ENCODE results near the gene ABCB6.
"Not testable (repeated sequence)": the region's sequence is repeated elsewhere in the genome, so short reads cannot be mapped to it uniquely, and the experiment has no call there.

Gene ABCB6

DNA sequence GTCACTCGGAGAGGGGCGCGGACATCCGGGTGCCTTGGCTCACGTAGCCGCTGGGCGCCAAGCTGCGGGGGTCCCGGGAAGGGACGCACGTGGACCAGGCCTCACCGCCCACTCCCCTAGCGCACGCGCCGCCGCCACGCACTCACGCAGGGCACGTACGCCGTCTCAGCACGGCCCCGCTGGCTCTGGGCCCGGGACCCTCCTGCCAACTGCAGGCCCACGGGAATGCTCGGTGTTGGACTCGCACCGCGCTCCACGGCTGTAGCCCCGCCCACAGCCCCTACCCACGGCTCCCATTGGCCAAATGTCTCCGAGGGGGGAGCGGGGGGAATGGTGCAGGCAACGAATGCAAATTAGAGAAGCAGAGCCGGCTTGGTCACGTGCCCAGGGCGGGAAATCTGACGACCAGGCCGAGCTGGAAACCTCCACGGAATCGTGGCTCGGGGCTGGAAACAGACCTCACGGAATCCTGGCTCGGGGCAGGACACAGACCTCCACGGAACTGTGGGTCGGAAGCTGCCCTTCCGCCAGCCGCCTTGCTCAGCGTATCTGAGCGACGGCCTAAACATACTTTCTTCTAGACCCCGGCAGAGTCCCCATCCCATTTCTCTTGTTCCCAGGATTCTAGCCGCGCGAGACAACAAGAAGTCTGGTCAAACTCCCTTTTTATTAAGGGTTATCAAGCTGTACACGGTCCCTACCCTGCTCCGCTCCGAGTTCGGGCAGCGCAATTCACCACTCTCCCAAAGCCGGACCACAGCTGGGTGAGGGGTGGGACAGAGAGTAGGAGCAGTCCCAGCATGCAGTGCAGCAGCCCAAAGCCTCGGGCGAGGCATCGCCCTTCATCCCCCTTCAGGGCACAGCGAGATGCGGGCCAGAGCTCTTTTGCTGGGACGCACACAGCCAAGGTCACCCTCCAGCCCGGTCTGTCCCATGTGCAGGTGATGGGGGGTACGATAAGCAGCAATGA is at the start of gene ABCB6:
Gene ABCB6 (minus strand): TSS at position 227 of the 970 bp plus-strand sequence. CDS start 285 bp downstream, outside the sequence.
- peak; percentile 23 for DNase-seq

DNA sequence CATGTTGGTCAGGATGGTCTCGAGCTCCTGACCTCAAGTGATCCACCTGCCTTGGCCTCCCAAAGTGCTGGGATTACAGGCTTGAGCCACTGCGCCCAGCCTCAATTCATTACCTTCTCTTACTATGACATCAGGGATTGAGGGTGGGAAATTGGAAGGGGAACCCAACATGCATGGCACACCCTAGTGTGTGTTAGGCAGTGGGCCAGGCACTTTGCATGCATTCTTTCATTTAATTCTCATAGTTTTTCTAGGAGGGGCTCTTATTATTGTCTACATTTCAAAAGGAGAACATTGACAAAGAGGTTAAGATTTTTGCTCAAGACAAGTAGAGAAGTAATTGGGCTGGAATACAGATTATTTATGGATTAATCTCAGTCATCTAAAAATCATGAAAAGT is 49.5 kb upstream of the ABCB6 start:
- no peak for DNase-seq

DNA sequence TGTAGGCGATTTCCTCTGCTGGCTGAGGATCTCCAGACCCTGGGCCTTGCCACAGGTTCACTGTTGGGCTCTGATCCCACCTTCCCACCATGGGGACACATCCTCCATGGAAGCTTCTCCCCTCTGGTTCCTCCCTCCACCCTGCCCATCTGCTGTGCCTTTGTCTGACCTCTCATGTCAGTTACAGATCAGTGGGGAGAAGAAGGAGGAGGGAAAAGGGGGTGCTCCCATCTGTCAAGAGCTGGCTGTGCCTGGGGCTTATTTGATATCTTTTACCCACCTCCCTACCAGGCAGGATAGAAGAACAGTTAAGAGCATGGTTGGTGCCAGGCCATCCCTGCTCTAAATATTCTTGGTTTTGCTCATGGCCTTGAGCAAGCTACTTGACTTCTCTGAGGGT is 48.1 kb upstream of the ABCB6 start:
- no peak for DNase-seq

DNA sequence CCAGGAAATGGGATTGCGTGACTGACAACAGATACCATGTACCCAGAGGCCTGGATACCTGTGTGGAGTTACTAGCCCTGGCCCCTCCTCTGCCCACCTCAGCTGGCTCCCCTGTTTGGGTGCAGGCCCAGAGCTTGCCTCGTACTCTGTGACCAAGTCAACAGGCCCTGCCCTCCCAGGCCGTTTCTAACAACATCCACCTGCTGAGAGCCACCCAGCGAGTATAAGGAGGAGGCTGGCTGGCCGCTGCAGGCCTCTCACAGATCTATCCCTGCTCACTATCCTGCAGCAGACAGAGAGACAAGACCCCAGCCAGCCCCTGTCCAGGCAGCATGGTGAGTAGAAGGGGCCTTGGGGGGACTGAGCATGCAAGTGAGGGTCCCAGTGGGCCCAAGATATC is 47.5 kb upstream of the ABCB6 start:
- no peak for DNase-seq

DNA sequence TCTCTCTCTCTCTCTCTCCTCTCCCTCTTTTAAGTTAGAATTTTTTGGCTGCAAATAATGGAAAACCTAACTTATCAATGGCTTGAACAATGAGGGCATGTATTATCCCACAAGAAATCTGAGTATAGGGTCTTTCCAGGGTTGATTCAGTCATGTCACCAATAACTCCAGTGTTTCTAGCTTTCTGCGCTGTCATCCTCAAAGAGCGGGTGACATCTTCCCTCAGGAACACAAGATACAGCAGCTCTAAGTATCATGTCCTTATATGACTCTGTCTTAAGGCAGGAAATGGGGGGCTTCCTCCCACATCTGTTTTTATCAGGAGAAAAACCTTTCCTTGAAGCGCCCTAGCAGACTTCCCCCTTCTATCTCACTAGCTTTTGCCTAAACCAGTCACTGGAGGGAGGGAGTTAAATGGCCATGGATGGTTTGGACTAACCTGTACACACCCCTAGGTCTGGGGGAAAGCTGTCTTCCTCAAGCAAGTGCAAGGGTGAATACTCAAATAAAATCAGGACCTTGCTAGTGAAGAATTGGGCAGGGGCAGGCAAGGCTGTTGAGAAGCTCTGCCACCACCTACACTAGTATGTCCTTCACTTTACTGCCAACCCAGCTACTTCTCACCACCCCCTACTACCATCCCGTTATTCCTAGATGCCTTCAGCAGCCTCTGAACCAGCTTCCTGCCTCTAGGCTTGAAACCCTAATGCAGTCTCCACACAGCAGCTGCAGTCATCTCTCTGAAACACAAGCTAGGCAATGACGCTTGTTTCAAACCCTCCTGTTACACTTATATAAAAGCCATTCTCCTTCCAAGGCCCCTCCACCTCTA is 42.5 kb upstream of the ABCB6 start:
- peak; percentile 36 for DNase-seq

DNA sequence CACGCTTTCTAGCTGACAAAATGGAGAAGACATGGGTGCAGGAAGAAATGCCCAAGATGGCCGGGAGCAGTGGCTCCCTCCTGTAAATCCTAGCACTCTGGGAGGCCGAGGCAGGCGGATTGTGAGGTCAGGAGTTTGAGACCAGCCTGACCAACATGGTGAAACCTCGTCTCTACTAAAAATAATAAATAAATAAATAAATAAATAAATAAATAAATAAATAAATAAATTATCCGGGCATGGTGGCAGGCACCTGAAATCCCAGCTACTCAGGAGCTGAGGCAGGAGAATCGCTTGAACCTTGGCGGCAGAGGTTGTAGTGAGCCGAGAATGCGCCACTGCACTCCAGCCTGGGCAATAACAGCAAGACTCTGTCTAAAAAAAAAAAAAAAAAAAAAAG is 40.2 kb upstream of the ABCB6 start:
- DNase-seq, result not testable (repeated sequence)

DNA sequence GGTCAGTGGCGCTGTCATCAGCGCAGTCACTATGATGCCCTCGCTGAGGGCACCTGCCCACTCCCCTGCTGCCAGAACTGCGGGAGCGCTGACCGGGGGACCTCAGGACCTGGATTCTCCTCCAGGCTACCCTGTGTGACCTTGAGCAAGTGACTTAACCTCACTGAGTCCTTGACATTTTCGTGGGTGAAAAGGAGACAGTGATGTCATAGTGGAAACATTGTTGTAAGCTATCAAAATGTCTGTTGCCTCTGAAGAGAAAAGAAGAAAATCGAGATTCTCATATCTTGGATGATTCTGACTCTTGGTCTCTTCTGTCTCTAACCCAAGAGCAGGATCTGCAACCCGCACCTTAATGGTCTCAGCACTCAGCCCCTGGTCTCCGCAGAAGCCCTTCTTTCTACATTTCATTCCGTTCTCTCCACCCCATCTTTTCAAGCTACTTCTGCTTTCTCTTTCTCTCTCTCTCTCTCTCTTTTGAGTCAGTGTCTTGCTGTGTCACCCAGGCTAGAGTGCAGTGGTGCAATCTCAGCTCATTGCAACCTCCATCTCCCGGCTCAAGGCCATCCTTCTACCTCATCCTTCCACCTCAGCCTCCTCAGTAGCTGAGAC is 35.9 kb upstream of the ABCB6 start:
- DNase-seq, result peak; percentile 68

DNA sequence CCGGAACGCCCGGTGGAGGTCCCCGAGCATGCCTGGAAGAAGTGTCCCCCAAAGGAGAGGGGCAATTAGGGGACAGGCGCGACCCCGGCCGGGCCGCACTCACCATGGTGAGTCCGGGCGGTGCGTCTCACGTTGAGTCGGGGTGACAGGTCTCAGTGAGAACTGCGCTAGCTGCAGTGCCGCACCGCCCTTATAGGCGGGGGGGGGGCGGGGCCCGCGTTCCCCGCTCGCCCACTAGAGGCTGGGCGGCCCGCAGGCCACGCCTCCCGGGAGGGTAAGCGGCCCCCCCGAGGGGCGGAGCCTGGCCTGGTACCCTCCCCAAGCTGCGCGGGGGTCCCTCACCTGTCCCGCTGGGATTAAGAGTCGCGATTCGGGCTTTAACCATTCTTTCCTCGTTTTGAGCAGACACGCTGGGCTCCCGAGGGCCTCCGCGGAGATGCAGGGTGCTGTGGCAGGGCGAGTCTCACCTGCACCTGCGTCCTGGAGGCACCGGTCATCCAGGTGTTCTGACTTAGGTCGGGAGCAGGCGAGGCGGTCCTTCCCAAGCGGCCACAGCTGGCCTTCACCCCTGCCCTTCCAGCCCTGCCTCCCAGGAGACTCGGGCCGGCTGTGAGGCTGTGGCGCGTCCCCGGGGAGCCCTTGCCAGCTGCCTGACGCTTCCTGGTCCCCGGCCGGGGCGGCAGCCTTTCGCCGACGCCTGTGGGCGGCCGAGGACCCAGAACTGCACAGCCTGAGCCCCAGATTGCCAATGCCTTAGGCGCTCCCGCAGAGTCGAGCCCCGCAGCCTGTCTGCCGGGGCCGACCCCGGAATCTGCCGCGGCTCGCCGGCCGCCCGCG is 35.2 kb upstream of the ABCB6 start, which contains the start of gene TUBA4A:
Gene TUBA4A (minus strand): TSS at position 166 of the 837 bp plus-strand sequence. CDS start 60 bp downstream, at position 106.
- DNase-seq, result peak; percentile 85

DNA sequence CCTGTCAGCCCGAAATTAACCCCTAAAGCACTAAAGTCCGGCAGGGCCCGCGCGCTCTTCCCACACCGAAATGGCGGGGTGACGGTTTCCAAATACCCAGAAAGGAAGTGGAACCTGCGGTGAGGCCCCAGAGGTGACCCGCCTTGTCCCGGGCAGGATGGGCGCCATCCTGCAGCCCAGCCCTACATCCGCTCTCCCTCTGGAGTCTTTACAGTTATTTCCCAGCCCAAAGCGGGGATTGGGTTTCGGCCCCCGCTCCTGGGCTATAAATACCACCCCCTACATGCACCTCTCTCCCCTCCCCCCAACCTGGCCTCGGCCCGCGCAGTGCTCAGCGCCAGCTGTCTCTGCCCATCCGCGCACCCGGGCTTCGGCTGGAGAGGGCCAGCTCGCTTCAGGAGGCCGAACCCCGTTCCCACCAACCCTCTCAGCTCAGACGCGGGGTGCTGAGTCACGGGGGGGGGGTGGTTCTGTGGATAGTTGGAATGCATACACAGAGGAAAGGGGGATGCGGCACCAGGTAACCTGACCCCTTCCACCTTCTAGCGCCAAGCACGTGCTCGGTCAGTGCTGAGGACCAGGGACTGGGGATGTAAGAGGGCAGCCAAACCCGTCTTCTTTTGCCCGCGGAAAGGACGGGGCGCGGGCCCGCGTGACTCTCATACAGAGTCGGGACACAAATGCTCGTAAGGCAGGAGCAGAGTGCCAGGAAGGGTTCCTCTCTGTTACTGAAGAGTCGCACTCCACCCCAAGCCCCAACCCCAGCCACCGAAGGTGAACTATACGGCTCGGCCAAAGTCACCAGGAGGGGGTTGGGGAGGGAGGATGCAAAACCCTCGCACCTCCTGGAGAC is 34.4 kb upstream of the ABCB6 start, which contains the start of gene TUBA4B:
Gene TUBA4B (plus strand): TSS at position 344 of the 853 bp plus-strand sequence. CDS start 165 bp downstream, at position 509.
- DNase-seq, result peak; percentile 59

DNA sequence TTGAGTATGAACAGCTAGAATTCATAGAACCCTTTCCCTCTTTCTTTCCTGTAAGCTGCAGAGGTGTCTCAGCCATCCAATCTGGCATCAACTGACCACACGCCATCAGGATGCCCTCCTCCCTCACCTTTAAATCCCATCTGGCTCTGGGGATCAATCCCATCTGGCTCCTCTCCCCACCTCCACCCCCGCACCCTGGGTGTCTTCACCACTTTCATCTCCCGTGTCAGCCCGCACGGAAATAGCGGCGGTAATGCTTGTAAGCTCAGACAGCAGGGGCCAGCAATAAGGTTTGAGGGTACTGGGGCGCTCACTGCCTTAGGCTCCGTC is 33.8 kb upstream of the ABCB6 start:
- no peak for DNase-seq

DNA sequence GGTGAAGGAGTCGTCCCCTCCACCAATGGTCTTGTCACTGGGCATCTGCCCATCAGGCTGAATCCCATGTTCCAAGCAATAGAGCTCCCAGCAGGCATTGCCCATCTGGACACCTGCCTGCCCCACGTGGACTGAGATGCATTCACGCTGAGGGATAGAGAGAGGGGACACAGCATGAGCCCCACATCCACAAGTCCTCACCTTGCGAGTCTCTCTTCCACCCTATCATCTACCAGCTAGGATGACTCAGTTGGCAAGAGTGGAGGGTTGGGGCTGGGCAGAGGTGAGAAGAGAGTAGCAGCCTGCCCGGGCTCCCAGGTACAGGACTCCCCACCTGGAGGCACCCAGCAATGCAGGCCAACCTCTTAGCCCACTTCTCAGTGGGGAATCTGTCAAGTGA is 33.3 kb upstream of the ABCB6 start:
- DNase-seq, result no peak

DNA sequence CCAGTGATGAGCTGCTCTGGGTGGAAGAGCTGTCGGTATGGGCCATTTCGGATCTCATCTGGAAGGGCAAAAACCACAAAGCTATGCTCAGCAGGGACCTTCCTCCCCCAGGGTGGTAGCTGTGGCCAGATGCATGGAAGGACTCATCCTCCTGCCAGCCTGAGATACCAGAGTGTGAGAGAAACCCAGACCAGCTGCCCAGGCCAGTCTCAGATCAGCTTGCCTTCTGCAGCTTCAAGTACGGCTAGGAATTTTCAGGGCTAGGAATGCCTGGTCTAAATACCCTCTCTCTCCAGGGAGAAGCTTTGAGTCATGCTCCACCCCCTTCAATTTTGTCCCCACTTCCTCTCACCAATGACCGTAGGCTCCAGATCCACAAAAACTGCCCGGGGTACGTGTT is 32.9 kb upstream of the ABCB6 start:
- no peak for DNase-seq

DNA sequence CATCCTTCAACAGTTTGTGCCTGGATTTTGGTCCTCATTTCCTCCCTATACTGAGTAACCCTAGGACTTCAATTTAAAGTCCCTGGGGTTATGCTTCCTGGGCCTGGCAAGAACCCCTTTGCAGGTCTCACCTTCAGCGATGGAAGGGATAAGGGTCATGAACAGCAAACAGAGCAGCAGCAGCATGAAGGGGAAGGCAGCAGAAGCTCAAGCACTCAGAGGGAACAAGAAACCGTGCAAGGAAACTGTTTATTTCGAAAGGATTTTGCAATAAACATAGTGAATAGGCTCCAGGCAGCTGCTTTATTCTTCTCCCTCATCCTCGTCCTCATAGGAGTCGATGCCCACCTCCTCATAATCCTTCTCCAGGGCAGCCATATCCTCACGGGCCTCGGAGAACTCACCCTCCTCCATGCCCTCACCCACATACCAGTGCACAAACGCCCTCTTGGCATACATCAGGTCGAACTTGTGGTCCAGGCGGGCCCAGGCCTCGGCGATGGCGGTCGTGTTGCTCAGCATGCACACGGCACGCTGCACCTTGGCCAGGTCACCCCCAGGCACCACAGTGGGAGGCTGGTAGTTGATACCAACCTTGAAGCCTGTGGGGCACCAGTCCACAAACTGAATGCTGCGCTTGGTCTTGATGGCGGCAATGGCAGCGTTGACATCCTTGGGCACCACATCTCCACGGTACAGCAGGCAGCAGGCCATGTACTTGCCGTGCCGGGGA is 31.5 kb upstream of the ABCB6 start:
- DNase-seq, result no peak

DNA sequence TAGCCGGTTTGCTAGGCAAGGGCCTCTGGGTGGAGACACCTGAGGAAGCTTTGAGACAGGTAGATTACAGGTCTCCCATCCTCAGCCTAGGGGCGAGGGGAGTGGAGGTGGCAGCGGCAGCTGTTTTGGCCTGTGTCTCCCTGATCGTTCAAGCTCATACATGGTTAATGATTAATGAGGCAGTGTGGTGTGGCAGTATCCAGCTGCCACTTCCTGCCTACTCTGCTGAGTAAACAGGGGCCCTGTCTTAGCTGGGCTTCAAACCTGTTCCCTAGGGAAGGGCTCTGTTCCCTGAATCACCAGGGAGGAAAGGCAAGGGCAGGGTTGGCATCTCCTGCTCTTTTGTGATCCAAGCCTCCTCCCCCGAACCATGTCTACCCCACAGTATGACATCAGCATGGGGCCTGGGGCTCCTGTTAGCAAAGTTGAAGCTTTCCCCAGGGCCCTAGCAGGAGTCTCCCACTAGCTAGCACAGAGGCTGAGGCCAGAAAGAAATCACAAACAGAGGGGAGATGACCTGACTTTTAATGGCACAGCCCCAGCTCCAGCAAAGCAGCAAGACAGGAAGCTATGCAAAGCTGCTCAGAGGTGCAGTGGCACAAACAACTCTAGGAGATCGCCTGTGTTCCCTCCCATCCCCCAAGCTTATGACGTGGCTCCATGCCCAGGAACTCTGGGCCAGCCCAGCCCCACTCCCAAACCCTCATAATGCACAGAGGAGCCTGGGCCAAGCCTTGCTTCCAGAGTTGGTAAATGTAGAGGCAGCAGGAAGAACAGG is 30.6 kb upstream of the ABCB6 start:
- DNase-seq, result peak; percentile 69

DNA sequence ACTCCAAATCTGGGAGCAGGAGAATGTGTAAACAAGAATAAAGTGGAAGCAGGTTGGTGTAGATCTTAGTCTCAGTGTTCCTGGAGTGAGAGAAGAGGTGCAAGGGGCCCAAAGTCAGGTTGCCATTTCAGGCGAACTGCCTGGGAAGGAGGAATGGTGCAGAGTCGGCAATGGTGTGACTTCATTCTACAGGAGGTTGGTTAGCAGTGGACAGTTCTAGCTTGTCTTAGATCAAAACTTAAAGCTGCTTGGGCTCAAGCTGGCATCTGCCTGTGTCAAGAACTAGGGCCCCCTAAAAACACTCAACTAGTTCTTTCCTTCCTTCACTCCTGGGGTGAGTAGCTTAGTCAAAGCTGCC is 30.1 kb upstream of the ABCB6 start:
- DNase-seq, result no peak

DNA sequence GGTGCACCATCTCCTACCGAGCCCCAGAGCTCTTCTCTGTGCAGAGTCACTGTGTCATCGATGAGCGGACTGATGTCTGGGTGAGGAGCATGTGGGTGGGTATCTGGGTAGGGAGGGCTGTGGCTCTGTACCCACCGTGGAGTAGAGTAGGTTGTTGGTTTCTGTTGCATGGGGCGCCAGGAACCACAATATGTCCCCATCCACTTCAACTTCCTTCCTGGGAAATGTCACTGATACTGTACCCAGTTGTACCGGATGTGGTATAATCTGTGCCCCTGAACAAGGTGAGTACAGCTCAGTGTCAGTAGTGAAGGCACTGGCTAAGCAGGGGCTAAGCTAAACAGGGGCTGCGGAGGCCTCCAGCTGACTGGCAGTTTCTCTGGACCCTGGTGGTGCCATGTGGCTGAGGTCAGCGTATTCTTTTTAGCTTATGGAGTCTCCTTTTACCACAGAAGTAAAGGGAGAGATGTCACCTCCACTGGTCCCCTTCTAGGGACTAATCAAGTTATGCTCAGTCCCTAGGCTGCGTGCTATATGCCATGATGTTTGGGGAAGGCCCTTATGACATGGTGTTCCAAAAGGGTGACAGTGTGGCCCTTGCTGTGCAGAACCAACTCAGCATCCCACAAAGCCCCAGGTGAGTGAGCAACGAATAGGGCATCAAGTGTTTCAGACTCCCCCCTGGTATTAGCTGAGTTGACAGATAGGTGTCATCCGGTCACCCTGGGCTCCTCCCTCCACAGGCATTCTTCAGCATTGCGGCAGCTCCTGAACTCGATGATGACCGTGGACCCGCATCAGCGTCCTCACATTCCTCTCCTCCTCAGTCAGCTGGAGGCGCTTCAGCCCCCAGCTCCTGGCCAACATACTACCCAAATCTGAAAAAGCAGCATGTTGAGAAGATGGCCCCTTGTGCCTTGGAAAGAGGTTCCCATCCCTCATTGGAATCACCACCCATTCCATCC is 29.2 kb upstream of the ABCB6 start:
- DNase-seq, result no peak

DNA sequence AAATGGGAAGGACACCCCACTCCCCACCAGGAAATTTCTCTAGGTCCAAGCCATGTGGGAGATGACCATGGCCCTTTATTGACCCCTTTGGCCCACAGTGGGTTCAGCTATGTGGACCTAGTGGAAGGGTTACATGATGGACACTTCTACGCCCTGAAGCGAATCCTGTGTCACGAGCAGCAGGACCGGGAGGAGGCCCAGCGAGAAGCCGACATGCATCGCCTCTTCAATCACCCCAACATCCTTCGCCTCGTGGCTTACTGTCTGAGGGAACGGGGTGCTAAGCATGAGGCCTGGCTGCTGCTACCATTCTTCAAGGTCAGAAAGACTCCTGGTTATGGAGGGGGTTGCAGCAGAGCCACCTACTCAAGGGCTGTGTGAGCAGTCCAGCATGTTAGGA is 27.8 kb upstream of the ABCB6 start:
- DNase-seq, result no peak

DNA sequence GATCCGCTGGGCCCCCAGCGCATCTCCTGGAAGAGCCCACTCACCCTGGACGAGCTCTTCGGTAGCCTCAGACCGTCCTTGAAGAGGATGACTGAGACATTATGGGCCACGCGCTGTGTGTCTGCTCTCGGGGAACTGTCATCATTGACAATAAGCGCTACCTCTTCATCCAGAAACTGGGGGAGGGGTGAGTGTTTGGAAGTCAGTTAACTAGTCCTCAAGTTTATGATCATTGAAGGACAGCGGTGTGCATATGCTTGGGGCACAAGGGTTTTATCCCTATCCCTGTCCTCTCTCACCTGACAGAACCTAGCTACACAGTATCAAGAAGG is 27.1 kb upstream of the ABCB6 start:
- no peak for DNase-seq
